Activated naive CD4-positive, alpha-beta T cell treated with anti-CD3 and anti-CD28 coated beads, Interleukin-2, amount 10 ng/mL, durations not matched to agents 5 hours and 36 hours (primary cell): ENCODE data around the gene SYS1. TPM values are rescaled to one million over a fixed set of nuclear protein-coding genes. Genes with fewer than 3 reads are reported as not detected.

ENCODE experiments used
- total RNA-seq, 2 experiments: library from RNA; stranded (reverse); gene quantifications; one replicate each; pipeline ENCODE4 v1.2.3, GENCODE V29; 2021

SYS1 gene
- 10 to 100 TPM; 24.8 to 25.4 TPM for total RNA-seq

DNA sequence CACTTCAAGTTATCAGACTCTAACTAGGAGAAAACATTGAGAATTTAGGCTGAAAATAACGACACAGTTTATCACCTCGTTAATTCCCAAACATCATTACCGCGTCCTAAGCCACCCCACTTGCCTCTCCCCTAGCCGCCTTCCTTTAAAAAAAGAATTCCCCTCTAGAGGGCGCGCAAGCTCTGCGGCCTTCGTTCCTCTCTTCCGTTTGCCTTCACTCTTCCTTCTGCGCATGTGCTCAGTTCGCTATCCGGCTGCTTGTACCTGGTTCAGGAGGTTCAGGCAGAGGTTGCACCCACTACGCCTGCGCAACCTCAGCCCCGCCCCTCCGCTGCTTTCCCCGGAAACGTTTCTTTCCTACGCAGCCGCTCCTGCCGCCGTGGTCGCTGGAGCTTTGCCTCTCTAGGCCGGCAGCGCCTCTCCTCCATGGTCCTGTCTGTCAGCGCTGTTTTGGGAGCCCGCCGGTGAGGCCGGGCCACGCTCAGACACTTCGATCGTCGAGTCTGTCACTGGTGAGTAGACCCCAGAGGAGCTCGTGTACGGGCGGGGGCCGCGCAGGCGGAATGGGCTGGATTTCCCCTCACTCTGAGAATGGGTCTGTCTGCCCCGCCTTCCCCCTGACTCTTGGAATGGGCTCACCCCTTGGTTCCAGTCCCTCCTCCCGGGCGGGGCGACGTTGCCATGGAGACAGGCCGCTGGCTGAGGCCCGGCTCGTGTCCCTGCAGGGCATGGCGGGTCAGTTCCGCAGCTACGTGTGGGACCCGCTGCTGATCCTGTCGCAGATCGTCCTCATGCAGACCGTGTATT, at the start of gene SYS1:
TSS of gene SYS1 (plus strand) at position 353 of the 807 bp plus-strand sequence. CDS start at position 729, 376 bp downstream.

GRCh38 chr20:45347936-45348778, 14.8 kb upstream of the SYS1 start, which contains the start of gene SDC4:
SDC4 (minus strand) TSS chr20:45348424; CDS start chr20:45348384, 40 bp downstream.

GRCh38 chr20:45378191-45378590, 15.2 kb downstream of the SYS1 start, which contains the start of gene TP53TG5:
TP53TG5 (minus strand) TSS chr20:45378325; CDS start chr20:45378236, 89 bp downstream.

GRCh38 chr20:45407783-45408645, 45.1 kb downstream of the SYS1 start, which contains the start of gene DBNDD2:
DBNDD2 (plus strand) TSS chr20:45408289; CDS start chr20:45408468, 179 bp downstream.

DNA sequence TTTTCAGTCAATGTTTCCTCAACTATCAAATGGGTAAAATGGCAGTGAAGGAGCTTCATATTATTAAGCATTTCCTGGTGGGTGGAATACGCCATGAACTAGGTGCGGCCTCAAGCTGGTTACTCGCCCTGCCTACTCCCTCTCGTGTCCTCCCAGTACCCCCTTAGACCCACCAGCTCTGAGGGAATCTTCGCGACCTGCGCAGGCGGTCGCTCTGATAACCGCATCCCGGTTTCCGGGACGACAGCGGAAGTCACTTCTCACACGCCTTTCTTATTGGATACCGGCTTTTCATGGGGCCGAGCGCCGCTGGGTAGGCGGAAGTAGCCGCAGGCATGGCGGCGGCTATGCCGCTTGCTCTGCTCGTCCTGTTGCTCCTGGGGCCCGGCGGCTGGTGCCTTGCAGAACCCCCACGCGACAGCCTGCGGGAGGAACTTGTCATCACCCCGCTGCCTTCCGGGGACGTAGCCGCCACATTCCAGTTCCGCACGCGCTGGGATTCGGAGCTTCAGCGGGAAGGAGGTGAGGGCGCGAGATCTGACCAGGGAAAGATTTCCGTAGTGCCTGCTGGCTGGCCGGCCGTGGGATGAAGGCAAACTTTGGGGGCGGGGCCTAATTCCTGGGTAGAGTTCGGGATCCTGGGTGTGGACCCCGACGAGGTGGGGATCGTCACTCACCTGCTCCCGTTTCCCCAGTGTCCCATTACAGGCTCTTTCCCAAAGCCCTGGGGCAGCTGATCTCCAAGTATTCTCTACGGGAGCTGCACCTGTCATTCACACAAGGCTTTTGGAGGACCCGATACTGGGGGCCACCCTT, 53.1 kb downstream of the SYS1 start, which contains the start of gene PIGT:
TSS of gene PIGT (plus strand) at position 320 of the 816 bp plus-strand sequence. CDS start at position 336, 16 bp downstream.

Other genes with a start within 250 kb of the SYS1 start
- not detected for gene WFDC5, start 248.0 kb upstream of the SYS1 start, total RNA-seq
- not detected for gene WFDC12, start 238.7 kb upstream of the SYS1 start, total RNA-seq
- gene PI3, start 188.3 kb upstream of the SYS1 start, total RNA-seq: not detected
- not detected for gene SEMG1, start 156.1 kb upstream of the SYS1 start, total RNA-seq
- gene SEMG2, start 141.8 kb upstream of the SYS1 start, total RNA-seq: not detected
- not detected for gene SLPI, start 108.6 kb upstream of the SYS1 start, total RNA-seq
- gene RBPJL, start 56.3 kb upstream of the SYS1 start, total RNA-seq: not detected
- gene MATN4, start 54.9 kb upstream of the SYS1 start, total RNA-seq: not detected
- gene SDC4, start 14.7 kb upstream of the SYS1 start, total RNA-seq: 1 to 10 TPM; 5.6 to 6.0 TPM
- gene TP53TG5, start 15.2 kb downstream of the SYS1 start, total RNA-seq: under 1 TPM in 1 of 2 experiments, not detected in 1; 0.08 TPM
- gene DBNDD2, start 45.1 kb downstream of the SYS1 start, total RNA-seq: 10 to 100 TPM; 14.6 to 15.3 TPM
- 10 to 100 TPM; 46.3 to 50.7 TPM for gene PIGT, start 53.0 kb downstream of the SYS1 start, total RNA-seq
- not detected for gene WFDC2, start 106.6 kb downstream of the SYS1 start, total RNA-seq
- not detected for gene SPINT3, start 152.5 kb downstream of the SYS1 start, total RNA-seq
- gene WFDC6, start 176.3 kb downstream of the SYS1 start, total RNA-seq: not detected
- gene EPPIN, start 184.2 kb downstream of the SYS1 start, total RNA-seq: not detected
- not detected for gene WFDC8, start 216.1 kb downstream of the SYS1 start, total RNA-seq